ENCODE data around the gene LRRC56. TPM values are rescaled to one million over a fixed set of nuclear protein-coding genes. Genes with fewer than 3 reads are reported as not detected.
"Not testable (repeated sequence)": the region's sequence is repeated elsewhere in the genome, so short reads cannot be mapped to it uniquely, and the experiment has no call there.

The LRRC56 gene
- total RNA-seq, 1 donor from 2014 or later: 0.13 TPM

GRCh38 chr11:562046-562645 is 24.8 kb downstream of the LRRC56 start:
- no peak for ATAC-seq (ENCODE audit: poor library complexity)
- intact Hi-C loops (cut with DNase I): no loop called here
- no peak for DNase-seq

- intact Hi-C loops (cut with DNase I): no loop called here
- DNase-seq (no peak), ATAC-seq (ENCODE audit: poor library complexity) (no peak)
Measured at GRCh38 chr11:563066-563811, 25.9 kb downstream of the LRRC56 start.

- intact Hi-C loops (cut with DNase I): no loop called here
- ATAC-seq (ENCODE audit: poor library complexity) (no peak), DNase-seq (no peak)
Measured at GRCh38 chr11:563812-564578, 26.7 kb downstream of the LRRC56 start.

DNA sequence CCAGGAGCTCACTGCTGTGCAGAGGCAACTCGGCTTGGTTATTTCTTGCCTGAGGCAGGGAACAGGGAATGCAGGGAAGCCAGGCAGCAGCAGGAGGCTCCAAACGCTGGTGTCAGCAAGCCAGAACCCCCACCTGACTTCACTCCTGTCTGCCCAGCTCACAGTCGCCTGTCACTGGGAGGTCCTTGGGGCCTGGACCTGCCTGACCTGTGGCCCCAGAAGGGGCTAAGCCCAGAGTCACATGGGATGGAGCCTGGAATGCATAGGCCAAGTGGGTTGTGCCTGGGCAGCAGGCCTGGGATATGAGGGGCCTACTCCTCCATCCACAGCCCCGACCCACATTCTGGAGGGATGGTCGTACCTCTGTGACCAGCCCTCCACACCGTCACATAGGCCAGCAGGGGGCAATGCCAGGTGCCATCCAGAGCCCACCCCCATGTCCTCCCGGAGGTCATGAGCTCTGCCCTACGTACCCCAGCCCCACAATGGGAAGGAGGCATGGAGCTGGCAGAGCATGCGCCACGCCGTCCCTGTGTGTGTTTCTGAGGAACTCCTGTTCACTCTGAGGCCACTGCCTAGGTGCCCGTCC is 28.7 kb downstream of the LRRC56 start:
- DNase-seq (no peak), ATAC-seq (ENCODE audit: poor library complexity) (no peak)
- intact Hi-C loops (cut with DNase I): no loop called here

- DNase-seq: no peak
- no peak for ATAC-seq (ENCODE audit: poor library complexity)
- intact Hi-C loops (cut with DNase I): no loop called here
Measured at GRCh38 chr11:567011-567628, 29.8 kb downstream of the LRRC56 start.

- intact Hi-C loops (cut with DNase I): no loop called here
- DNase-seq (no peak), ATAC-seq (ENCODE audit: poor library complexity) (peak; percentile 24)
Measured at GRCh38 chr11:567629-568292, 30.4 kb downstream of the LRRC56 start.

DNA sequence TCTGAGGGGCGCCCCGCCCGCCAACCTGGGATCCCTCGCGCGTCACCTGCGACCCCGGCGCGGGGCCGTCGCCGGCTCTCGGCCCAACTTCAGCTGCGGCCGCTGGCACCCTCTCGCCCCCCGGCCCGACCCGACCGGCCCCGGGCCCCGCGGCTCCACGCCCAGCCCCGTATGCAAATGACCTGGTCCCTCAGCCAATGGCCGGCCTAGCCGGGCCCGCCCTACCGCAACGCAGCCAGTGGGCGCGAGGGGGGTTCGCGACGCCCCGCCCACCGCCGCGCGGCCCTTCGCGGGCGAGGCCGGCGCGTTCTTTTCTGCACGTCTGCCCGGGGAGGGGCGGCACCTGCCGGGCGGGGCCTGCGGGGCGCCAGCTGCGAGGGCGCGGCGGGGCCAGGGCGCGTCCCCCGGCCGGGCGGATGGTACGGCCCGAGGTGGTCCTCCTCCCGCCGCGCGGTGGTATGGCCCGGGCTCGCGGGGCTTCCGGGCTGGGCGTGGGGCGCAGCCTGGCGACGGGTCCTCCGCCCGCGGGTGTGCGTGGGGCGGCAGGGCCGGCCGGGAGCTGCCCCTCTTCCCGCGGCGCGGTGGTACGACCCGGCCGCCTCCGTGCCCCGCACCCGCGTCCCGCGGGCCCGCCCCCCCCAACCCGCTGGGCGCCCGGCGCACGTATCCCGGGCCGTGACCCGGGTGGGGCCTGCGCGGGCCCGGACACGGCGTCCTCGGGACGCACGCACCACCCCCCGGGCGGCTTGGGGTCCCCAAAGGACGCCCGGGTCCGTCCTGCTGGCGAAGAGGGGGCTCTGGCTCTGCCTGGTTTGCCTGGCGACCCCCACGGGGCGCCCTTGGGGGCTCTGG is 31.2 kb downstream of the LRRC56 start:
- peak; percentile 96 for DNase-seq
- ATAC-seq (ENCODE audit: poor library complexity): peak; percentile 88

GRCh38 chr11:569158-569885 is 32.0 kb downstream of the LRRC56 start:
- ATAC-seq (ENCODE audit: poor library complexity): peak; percentile 56

More for the DNA sequence above, 31.2 kb downstream of the LRRC56 start:
- intact Hi-C loops (cut with DNase I): no loop called here

GRCh38 chr11:571802-572185 is 34.5 kb downstream of the LRRC56 start:
- DNase-seq (no peak), ATAC-seq (ENCODE audit: poor library complexity) (no peak)
- intact Hi-C loops (cut with DNase I): no loop called here

More at GRCh38 chr11:569158-569885, 32.0 kb downstream of the LRRC56 start:
- intact Hi-C loops (cut with DNase I): no loop called here
- peak; percentile 86 for DNase-seq

DNA sequence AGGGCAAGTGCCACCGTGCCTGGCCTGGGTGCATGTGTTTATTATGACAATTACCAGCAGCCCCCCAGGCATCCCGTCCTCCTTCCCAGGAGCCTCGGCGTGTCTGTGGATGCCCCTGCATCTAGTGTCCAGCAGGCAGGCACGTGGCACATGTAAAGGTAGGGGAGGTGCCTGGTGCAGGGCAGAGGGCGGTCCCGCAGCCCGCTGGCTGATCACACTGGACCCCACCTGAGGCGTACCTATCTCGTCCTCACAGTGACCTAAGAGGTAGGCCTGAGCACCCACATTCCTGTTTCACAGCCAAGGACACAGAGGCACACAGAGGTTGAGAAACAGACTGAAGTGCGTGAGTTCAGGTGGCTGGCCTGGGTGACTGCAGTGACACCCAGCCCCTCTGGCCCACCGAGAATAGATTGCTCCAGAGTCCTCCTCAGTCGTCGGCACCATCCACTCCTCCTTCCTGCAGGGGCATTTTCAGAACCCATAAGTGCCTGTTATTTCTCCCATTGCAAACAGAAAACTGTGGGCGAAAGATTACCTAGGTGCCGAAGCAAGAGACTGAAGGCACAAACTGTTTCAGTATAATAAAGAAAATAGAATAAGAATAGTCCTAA is 35.9 kb downstream of the LRRC56 start:
- intact Hi-C loops (cut with DNase I): no loop called here
- ATAC-seq (ENCODE audit: poor library complexity) (no peak), DNase-seq (no peak)

DNA sequence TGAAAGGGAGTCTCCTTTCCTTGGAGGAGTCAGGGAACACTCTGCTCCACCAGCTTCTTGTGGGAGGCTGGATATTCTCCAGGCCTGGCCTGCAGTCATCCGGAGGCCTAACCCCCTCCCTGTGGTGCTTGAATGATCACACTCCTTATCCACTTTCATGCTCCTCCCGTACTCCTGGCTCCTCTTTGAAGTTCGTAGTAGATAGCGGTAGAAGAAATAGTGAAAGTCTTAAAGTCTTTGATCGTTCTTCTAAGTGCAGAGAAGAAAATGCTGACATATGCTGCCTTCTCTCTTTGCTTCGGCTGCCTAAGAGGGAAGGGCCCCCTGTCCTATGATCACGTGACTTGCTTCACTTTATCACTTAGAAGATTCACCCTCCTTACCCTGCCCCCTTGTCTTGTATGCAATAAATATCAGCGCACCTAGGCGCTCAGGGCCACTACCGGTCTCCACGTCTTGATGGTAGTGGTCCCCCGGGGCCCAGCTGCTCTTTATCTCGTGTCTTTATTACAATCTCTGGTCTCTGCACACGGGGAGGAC is 36.8 kb downstream of the LRRC56 start:
- not testable (repeated sequence) for DNase-seq

GRCh38 chr11:574632-575312 is 37.4 kb downstream of the LRRC56 start:
- ATAC-seq (ENCODE audit: poor library complexity) (peak; percentile 2), DNase-seq (no peak)
- intact Hi-C loops (cut with DNase I): no loop called here

More for the DNA sequence above, 36.8 kb downstream of the LRRC56 start:
- ATAC-seq (ENCODE audit: poor library complexity); intact Hi-C loops (cut with DNase I): not testable (repeated sequence)

GRCh38 chr11:575313-575995 is 38.1 kb downstream of the LRRC56 start:
- DNase-seq: no peak
- ATAC-seq (ENCODE audit: poor library complexity): peak; percentile 75
- intact Hi-C loops (cut with DNase I): no loop called here

DNA sequence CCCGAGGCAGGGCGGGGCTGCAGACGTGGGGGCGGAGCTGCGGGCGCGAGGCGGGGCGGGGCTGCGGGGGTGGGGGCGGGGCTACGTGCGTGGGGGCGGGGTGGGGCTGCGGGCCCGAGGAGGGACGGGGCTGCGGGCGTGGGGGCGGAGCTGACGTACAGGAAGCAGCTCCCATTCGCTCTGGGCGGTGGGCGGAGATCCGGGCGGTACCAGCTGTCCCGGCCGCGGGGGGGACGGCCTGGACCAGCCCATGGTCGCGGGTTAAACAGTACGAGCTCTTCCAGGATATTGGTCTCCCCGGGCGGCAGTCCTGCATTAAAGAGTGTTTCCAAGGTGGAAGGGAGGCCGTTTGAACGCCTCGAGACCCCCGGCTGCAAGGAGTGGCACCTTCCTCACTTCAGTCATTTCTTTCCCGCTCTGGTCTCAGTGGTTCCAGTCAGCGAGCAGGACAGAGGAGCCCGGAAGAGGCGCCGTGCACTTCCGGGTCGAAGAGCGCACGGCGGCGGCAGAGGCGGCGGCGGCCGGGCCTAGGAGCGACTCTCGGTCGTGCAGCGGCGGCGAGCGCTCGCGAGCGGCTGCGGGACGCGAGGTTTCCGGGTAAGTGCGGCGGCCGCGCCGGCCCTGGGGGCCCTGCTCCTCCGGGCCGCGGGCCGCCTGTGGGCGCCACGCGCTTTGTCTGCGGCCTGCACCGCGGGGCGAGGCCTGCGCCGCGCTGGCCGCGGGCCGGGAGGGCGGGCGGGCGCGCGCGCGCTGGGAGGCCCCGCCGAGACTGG is 38.9 kb downstream of the LRRC56 start, which contains the start of gene PHRF1:
Gene PHRF1, plus strand, starts transcription at position 475 of the 773 bp plus-strand sequence. CDS start 5,043 bp downstream, outside the sequence.
- peak; percentile 94 for ATAC-seq (ENCODE audit: poor library complexity)
- intact Hi-C loops (cut with DNase I): no loop called here
- peak; percentile 97 for DNase-seq

Data from Right ventricle myocardium superior (tissue), 1 donor.